ENCODE data around the gene TGFBR2.

Gene TGFBR2

GRCh38 chr3:30606301-30607031 is at the start of gene TGFBR2:
Gene TGFBR2, plus strand, starts transcription at chr3:30606601. Its CDS starts 283 bp downstream, at chr3:30606884.
- Histone ChIP-seq H3K27me3 (ENCODE audit: control insufficient read depth in 1 of 2, insufficient read depth in 2 of 2, low read length in 2 of 2) (no peaks in the 10 kb centered on the region), H3K9me3 (ENCODE audit: control insufficient read depth in 2 of 2, low read length in 2 of 2) (no peaks in the 10 kb centered on the region), H3K36me3 (ENCODE audit: control insufficient read depth in 2 of 2, insufficient read depth in 2 of 2, low read length in 2 of 2) (no peaks in the 10 kb centered on the region), H3K4me3 (ENCODE audit: low read length in 2 of 2) (peak within 1 kb of the TSS; percentile 87 to 94), H3K9ac (ENCODE audit: low read length in 2 of 2) (peak within 1 kb of the TSS; percentile 86 to 87), H3K4me1 (ENCODE audit: control insufficient read depth, insufficient read depth, low read length) (peaks cover 3% of the 10 kb centered on the region), H3K27ac (ENCODE audit: low read length) (peak within 1 kb of the TSS; percentile 85)

- Histone ChIP-seq H3K4me3 (ENCODE audit: low read length in 2 of 2) (no peak overlapping the region), H3K27me3 (ENCODE audit: control insufficient read depth in 1 of 2, insufficient read depth in 2 of 2, low read length in 2 of 2) (no peaks in the 10 kb centered on the region), H3K9me3 (ENCODE audit: control insufficient read depth in 2 of 2, low read length in 2 of 2) (no peaks in the 10 kb centered on the region), H3K27ac (ENCODE audit: low read length) (no peak overlapping the region), H3K4me1 (ENCODE audit: control insufficient read depth, insufficient read depth, low read length) (no peaks in the 10 kb centered on the region), H3K9ac (ENCODE audit: low read length in 2 of 2) (no peak overlapping the region), H3K36me3 (ENCODE audit: control insufficient read depth in 2 of 2, insufficient read depth in 2 of 2, low read length in 2 of 2) (no peaks in the 10 kb centered on the region)
Measured at GRCh38 chr3:30557746-30558303, 48.6 kb upstream of the TGFBR2 start.

- Histone ChIP-seq H3K27me3 (ENCODE audit: control insufficient read depth in 1 of 2, insufficient read depth in 2 of 2, low read length in 2 of 2) (no peaks in the 10 kb centered on the region), H3K27ac (ENCODE audit: low read length) (no peak overlapping the region), H3K4me3 (ENCODE audit: low read length in 2 of 2) (no peak overlapping the region), H3K36me3 (ENCODE audit: control insufficient read depth in 2 of 2, insufficient read depth in 2 of 2, low read length in 2 of 2) (no peaks in the 10 kb centered on the region), H3K9me3 (ENCODE audit: control insufficient read depth in 2 of 2, low read length in 2 of 2) (no peaks in the 10 kb centered on the region), H3K9ac (ENCODE audit: low read length in 2 of 2) (no peak overlapping the region), H3K4me1 (ENCODE audit: control insufficient read depth, insufficient read depth, low read length) (no peaks in the 10 kb centered on the region)
Measured at GRCh38 chr3:30563956-30564355, 42.4 kb upstream of the TGFBR2 start.

- Histone ChIP-seq H3K4me3 (ENCODE audit: low read length in 2 of 2) (no peak overlapping the region), H3K4me1 (ENCODE audit: control insufficient read depth, insufficient read depth, low read length) (no peaks in the 10 kb centered on the region), H3K27ac (ENCODE audit: low read length) (no peak overlapping the region), H3K9me3 (ENCODE audit: control insufficient read depth in 2 of 2, low read length in 2 of 2) (no peaks in the 10 kb centered on the region), H3K9ac (ENCODE audit: low read length in 2 of 2) (no peak overlapping the region), H3K36me3 (ENCODE audit: control insufficient read depth in 2 of 2, insufficient read depth in 2 of 2, low read length in 2 of 2) (no peaks in the 10 kb centered on the region), H3K27me3 (ENCODE audit: control insufficient read depth in 1 of 2, insufficient read depth in 2 of 2, low read length in 2 of 2) (no peaks in the 10 kb centered on the region)
Measured at GRCh38 chr3:30567139-30567753, 39.2 kb upstream of the TGFBR2 start.

- Histone ChIP-seq H3K4me3 (ENCODE audit: low read length in 2 of 2) (no peak overlapping the region), H3K36me3 (ENCODE audit: control insufficient read depth in 2 of 2, insufficient read depth in 2 of 2, low read length in 2 of 2) (no peaks in the 10 kb centered on the region), H3K27ac (ENCODE audit: low read length) (no peak overlapping the region), H3K4me1 (ENCODE audit: control insufficient read depth, insufficient read depth, low read length) (no peaks in the 10 kb centered on the region), H3K9ac (ENCODE audit: low read length in 2 of 2) (no peak overlapping the region), H3K27me3 (ENCODE audit: control insufficient read depth in 1 of 2, insufficient read depth in 2 of 2, low read length in 2 of 2) (no peaks in the 10 kb centered on the region), H3K9me3 (ENCODE audit: control insufficient read depth in 2 of 2, low read length in 2 of 2) (no peaks in the 10 kb centered on the region)
Measured at GRCh38 chr3:30576946-30577345, 29.5 kb upstream of the TGFBR2 start.

GRCh38 chr3:30577788-30578187 is 28.6 kb upstream of the TGFBR2 start:
- Histone ChIP-seq H3K4me1 (ENCODE audit: control insufficient read depth, insufficient read depth, low read length) (no peaks in the 10 kb centered on the region), H3K36me3 (ENCODE audit: control insufficient read depth in 2 of 2, insufficient read depth in 2 of 2, low read length in 2 of 2) (no peaks in the 10 kb centered on the region), H3K27me3 (ENCODE audit: control insufficient read depth in 1 of 2, insufficient read depth in 2 of 2, low read length in 2 of 2) (no peaks in the 10 kb centered on the region), H3K9me3 (ENCODE audit: control insufficient read depth in 2 of 2, low read length in 2 of 2) (no peaks in the 10 kb centered on the region), H3K27ac (ENCODE audit: low read length) (no peak overlapping the region), H3K9ac (ENCODE audit: low read length in 2 of 2) (no peak overlapping the region), H3K4me3 (ENCODE audit: low read length in 2 of 2) (no peak overlapping the region)

GRCh38 chr3:30578479-30578878 is 27.9 kb upstream of the TGFBR2 start:
- Histone ChIP-seq H3K27ac (ENCODE audit: low read length) (no peak overlapping the region), H3K9ac (ENCODE audit: low read length in 2 of 2) (no peak overlapping the region), H3K36me3 (ENCODE audit: control insufficient read depth in 2 of 2, insufficient read depth in 2 of 2, low read length in 2 of 2) (no peaks in the 10 kb centered on the region), H3K9me3 (ENCODE audit: control insufficient read depth in 2 of 2, low read length in 2 of 2) (no peaks in the 10 kb centered on the region), H3K4me3 (ENCODE audit: low read length in 2 of 2) (no peak overlapping the region), H3K27me3 (ENCODE audit: control insufficient read depth in 1 of 2, insufficient read depth in 2 of 2, low read length in 2 of 2) (no peaks in the 10 kb centered on the region), H3K4me1 (ENCODE audit: control insufficient read depth, insufficient read depth, low read length) (no peaks in the 10 kb centered on the region)

- Histone ChIP-seq H3K4me1 (ENCODE audit: control insufficient read depth, insufficient read depth, low read length) (no peaks in the 10 kb centered on the region), H3K9me3 (ENCODE audit: control insufficient read depth in 2 of 2, low read length in 2 of 2) (no peaks in the 10 kb centered on the region), H3K4me3 (ENCODE audit: low read length in 2 of 2) (no peak overlapping the region), H3K9ac (ENCODE audit: low read length in 2 of 2) (no peak overlapping the region), H3K36me3 (ENCODE audit: control insufficient read depth in 2 of 2, insufficient read depth in 2 of 2, low read length in 2 of 2) (no peaks in the 10 kb centered on the region), H3K27ac (ENCODE audit: low read length) (no peak overlapping the region), H3K27me3 (ENCODE audit: control insufficient read depth in 1 of 2, insufficient read depth in 2 of 2, low read length in 2 of 2) (no peaks in the 10 kb centered on the region)
Measured at GRCh38 chr3:30578986-30579579, 27.3 kb upstream of the TGFBR2 start.

- Histone ChIP-seq H3K36me3 (ENCODE audit: control insufficient read depth in 2 of 2, insufficient read depth in 2 of 2, low read length in 2 of 2) (no peaks in the 10 kb centered on the region), H3K27me3 (ENCODE audit: control insufficient read depth in 1 of 2, insufficient read depth in 2 of 2, low read length in 2 of 2) (no peaks in the 10 kb centered on the region), H3K9ac (ENCODE audit: low read length in 2 of 2) (no peak overlapping the region), H3K4me1 (ENCODE audit: control insufficient read depth, insufficient read depth, low read length) (no peaks in the 10 kb centered on the region), H3K9me3 (ENCODE audit: control insufficient read depth in 2 of 2, low read length in 2 of 2) (no peaks in the 10 kb centered on the region), H3K27ac (ENCODE audit: low read length) (no peak overlapping the region), H3K4me3 (ENCODE audit: low read length in 2 of 2) (no peak overlapping the region)
Measured at GRCh38 chr3:30581067-30581585, 25.3 kb upstream of the TGFBR2 start.

- H3K9ac ChIP-seq (ENCODE audit: low read length in 2 of 2) = no peak overlapping the region
- no peaks in the 10 kb centered on the region for H3K4me1 ChIP-seq (ENCODE audit: control insufficient read depth, insufficient read depth, low read length)
- H3K9me3 ChIP-seq (ENCODE audit: control insufficient read depth in 2 of 2, low read length in 2 of 2) = no peaks in the 10 kb centered on the region
- no peak overlapping the region for H3K27ac ChIP-seq (ENCODE audit: low read length)
- H3K36me3 ChIP-seq (ENCODE audit: control insufficient read depth in 2 of 2, insufficient read depth in 2 of 2, low read length in 2 of 2) = no peaks in the 10 kb centered on the region
- H3K4me3 ChIP-seq (ENCODE audit: low read length in 2 of 2) = no peak overlapping the region
- H3K27me3 ChIP-seq (ENCODE audit: control insufficient read depth in 1 of 2, insufficient read depth in 2 of 2, low read length in 2 of 2) = no peaks in the 10 kb centered on the region
Measured at GRCh38 chr3:30581982-30582381, 24.4 kb upstream of the TGFBR2 start.

All from stomach smooth muscle (tissue), 2 donors.